ENCODE data around the gene PARVA. TPM values are rescaled to one million over a fixed set of nuclear protein-coding genes. Genes with fewer than 3 reads are reported as not detected.

Gene PARVA
- total RNA-seq, 4 donors from 2014 or later, result 28.5 to 37.4 (median 32.2) TPM

DNA sequence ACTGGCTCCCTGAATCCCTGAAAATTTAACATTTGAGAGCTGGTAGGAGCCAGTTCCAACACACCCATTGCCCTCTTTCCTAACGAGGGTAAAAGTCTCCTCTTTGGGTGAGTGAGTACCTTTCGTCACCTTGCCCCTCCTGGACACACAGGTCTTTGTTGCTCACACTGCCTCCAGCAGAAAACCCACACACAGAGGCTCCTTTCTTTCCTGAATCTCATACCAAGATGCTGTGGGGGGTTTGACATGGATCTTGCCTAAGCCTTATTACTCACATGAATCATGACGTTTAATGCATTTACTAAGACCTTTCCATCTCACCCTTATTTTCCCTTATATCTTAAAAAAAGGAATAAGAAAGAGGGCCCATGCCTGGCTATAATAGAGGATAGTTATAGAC, 53.0 kb downstream of the PARVA start:
- peaks cover 22 to 43% of the 10 kb centered on the region in 2 donors for H3K4me1 ChIP-seq
- no peak for TF ChIP-seq POLR2A (IDR thresholded peaks at IDR 0.05)
- TF ChIP-seq CTCF (IDR thresholded peaks at IDR 0.05), result no peak
- WGBS, 2 donors, result 82 to 85% methylated on average over 3 of the region's 3 CpGs
- no peaks in the 10 kb centered on the region for H3K27me3 ChIP-seq
- no peaks in the 10 kb centered on the region for H3K36me3 ChIP-seq
- no peak overlapping the region for H3K4me3 ChIP-seq (replicated peaks in 1 of 3)
- no peak for DNase-seq
- intact Hi-C loops (cut with DNase I), result no loop called here
- H3K9me3 ChIP-seq, result no peaks in the 10 kb centered on the region
- H3K27ac ChIP-seq, result peak overlapping the region in 1 of 3 donors; percentile 29

DNA sequence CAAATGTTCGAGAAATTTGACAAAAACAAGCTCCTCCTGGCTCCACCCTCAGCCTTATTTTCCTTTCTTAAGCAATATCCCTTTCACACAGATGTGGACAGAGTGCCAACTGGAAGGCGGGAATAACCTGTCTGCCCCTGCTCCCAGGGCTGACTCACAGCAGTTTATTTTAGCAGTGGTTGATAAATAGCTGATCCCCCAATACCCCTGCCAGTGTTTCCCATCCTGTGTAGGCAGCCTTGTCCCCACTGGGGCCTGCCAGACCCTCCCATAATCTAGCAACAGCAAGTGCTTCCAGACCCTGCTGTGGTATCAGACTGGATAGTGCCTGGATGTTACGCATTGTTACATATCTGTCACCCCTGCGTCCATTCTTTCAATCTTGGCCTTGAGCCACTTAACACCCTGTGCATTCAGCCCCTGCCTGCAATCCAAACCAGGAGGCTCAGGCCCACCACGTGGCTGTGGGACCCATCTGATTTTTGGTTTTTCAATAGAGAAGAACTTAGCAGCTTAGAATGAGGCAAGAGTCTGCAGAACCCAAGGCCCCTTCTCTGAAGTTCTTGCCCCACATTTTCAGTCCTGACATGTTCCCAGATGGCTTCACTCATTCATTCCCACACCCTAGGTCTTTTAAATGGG, 53.7 kb downstream of the PARVA start:
- peak; percentile 25 to 39 for DNase-seq
- H3K9me3 ChIP-seq, result no peaks in the 10 kb centered on the region
- H3K36me3 ChIP-seq, result no peaks in the 10 kb centered on the region
- H3K27me3 ChIP-seq, result no peaks in the 10 kb centered on the region
- H3K27ac ChIP-seq, result peak overlapping the region in 1 of 3 donors; percentile 29
- TF ChIP-seq CTCF (IDR thresholded peaks at IDR 0.05) (no peak), POLR2A (IDR thresholded peaks at IDR 0.05) (no peak)
- peaks cover 22 to 43% of the 10 kb centered on the region in 2 donors for H3K4me1 ChIP-seq
- 52 to 65% methylated on average over 5 of the region's 5 CpGs for WGBS, 2 donors
- intact Hi-C loops (cut with DNase I), result no loop called here
- no peak overlapping the region for H3K4me3 ChIP-seq (replicated peaks in 1 of 3)

- intact Hi-C loops (cut with DNase I), result no loop called here
- WGBS, 2 donors, result 96 to 98% methylated on average over 6 of the region's 6 CpGs
- Histone ChIP-seq H3K27me3 (no peaks in the 10 kb centered on the region), H3K9me3 (no peaks in the 10 kb centered on the region), H3K4me1 (peaks cover 22 to 43% of the 10 kb centered on the region in 2 donors), H3K36me3 (no peaks in the 10 kb centered on the region), H3K4me3 (replicated peaks in 1 of 3) (no peak overlapping the region), H3K27ac (no peak overlapping the region)
- TF ChIP-seq POLR2A (IDR thresholded peaks at IDR 0.05) (no peak), CTCF (IDR thresholded peaks at IDR 0.05) (no peak)
- no peak for DNase-seq
Observed at GRCh38 chr11:12432507-12432906, 55.1 kb downstream of the PARVA start.

GRCh38 chr11:12433121-12433520, 55.8 kb downstream of the PARVA start:
- Histone ChIP-seq H3K4me3 (replicated peaks in 1 of 3) (no peak overlapping the region), H3K9me3 (no peaks in the 10 kb centered on the region), H3K27me3 (no peaks in the 10 kb centered on the region), H3K4me1 (peaks cover 22 to 43% of the 10 kb centered on the region in 2 donors), H3K27ac (peak overlapping the region in 1 of 3 donors; percentile 32), H3K36me3 (no peaks in the 10 kb centered on the region)
- DNase-seq, result no peak
- intact Hi-C loops (cut with DNase I), result no loop called here
- TF ChIP-seq POLR2A (IDR thresholded peaks at IDR 0.05) (no peak), CTCF (IDR thresholded peaks at IDR 0.05) (no peak)
- 70 to 73% methylated on average over 3 of the region's 3 CpGs for WGBS, 2 donors

DNA sequence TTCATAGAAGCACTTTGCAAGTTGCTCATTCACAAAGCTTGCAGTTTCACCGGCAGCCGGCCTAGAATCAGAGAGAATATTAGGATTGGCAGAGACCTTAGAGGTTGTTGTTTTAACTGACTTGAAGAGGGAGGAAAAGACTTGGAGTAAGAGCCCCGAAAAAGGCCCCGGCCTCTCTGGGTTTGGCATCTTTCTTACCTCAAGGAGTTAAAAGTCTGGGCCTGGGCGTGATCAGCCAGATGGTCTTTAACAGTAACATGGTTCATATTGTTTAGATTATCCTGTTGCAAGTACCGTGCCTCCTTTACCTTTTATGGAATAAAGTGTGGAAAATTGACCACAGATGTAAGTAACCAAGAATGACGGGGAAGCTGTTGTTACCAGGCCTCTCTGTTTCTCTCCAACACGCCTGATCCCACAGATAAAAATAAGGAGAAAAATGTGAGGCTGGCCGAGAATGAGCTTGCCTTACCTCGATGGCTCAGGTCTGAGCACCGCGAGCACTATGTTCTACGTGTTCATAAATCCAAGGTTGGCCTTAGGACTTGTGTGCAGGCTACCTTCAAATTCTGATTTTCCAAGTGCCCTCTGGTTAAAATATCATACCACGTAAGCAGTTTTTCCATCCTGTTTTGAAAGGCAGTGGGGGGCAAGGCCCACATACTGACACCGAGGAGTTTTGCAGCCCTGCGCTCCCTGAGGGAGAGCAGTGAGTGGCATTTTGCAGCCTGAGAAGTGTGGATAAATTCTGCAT, 56.4 kb downstream of the PARVA start:
- Histone ChIP-seq H3K27ac (peak overlapping the region in 2 of 3 donors; percentile 15 to 32), H3K36me3 (no peaks in the 10 kb centered on the region), H3K9me3 (no peaks in the 10 kb centered on the region), H3K27me3 (no peaks in the 10 kb centered on the region), H3K4me3 (replicated peaks in 1 of 3) (no peak overlapping the region), H3K4me1 (peaks cover 22 to 43% of the 10 kb centered on the region in 2 donors)
- intact Hi-C loops (cut with DNase I), result no loop called here
- WGBS, 2 donors, result 51 to 56% methylated on average over 16 of the region's 16 CpGs
- TF ChIP-seq CTCF (IDR thresholded peaks at IDR 0.05) (no peak), POLR2A (IDR thresholded peaks at IDR 0.05) (no peak)
- DNase-seq, result peak; percentile 46 to 50

All from thyroid gland (tissue), 4 donors.